Right lobe of liver (tissue), 6 donors: ENCODE results near the gene DPY19L3. TPM values are rescaled to one million over a fixed set of nuclear protein-coding genes. Genes with fewer than 3 reads are reported as not detected.
"Not testable (repeated sequence)": the region's sequence is repeated elsewhere in the genome, so short reads cannot be mapped to it uniquely, and the experiment has no call there.

Source experiments
- ATAC-seq, 4 donors: fragments of 200-7000 bp; cut with Tn5 transposase; one replicate each; pipeline ENCODE4 v1.9.1; 2020; ENCODE audit warnings: mild to moderate bottlenecking in 4 of 4, moderate library complexity in 4 of 4
- DNase-seq, 3 donors: peaks; one replicate each; pipeline ENCODE4 v3.0.0-alpha.2; 2020
- H3K27ac ChIP-seq, 3 donors: fragments of 200-600 bp; one replicate each; pipeline ENCODE4 v1.8.0; 2022
- H3K27me3 ChIP-seq, 2 donors: fragments of 200-600 bp; one replicate each; pipeline ENCODE4 v1.8.0; 2022
- H3K36me3 ChIP-seq, 4 donors: fragments of 200-600 bp; sonication (generic) in 1 of 4; one replicate each; pipeline versions ENCODE4 v1.5.1 to v1.8.0; 2017 to 2022; ENCODE audit warnings: control low read depth in 1 of 4
- H3K4me1 ChIP-seq, 4 donors: fragments of 200-600 bp; sonication (generic) in 1 of 4; one replicate each; pipeline versions ENCODE4 v1.5.1 to v1.8.0; 2017 to 2022; ENCODE audit warnings: control low read depth in 1 of 4
- H3K4me3 ChIP-seq, 3 donors: fragments of 200-600 bp; one replicate each; pipeline ENCODE4 v1.8.0; 2022
- H3K9me3 ChIP-seq, 4 donors: fragments of 200-600 bp; sonication (generic) in 1 of 4; one replicate each; pipeline versions ENCODE4 v1.5.1 to v1.8.0; 2017 to 2022; ENCODE audit warnings: control low read depth in 1 of 4
- CTCF ChIP-seq, 4 donors: fragments of 200-600 bp in 3 of 4; fragments of 450-650 bp in 1 of 4; IDR thresholded peaks; one replicate each; pipeline versions ENCODE4 v1.5.1 to v1.8.0; 2016 to 2022; ENCODE audit warnings: antibody characterized with exemption in 4 of 4, mild to moderate bottlenecking in 2 of 4
- POLR2A ChIP-seq: fragments of 450-650 bp; IDR thresholded peaks from one replicate; pipeline ENCODE4 v1.6.1; 2017; ENCODE audit warnings: antibody characterized with exemption, mild to moderate bottlenecking
- WGBS: methylation state at CpG from one replicate; pipeline ENCODE4 v1.1.6; 2018; ENCODE audit warnings: low coverage, low lambda C conversion rate; ENCODE audit not compliant: insufficient coverage; ENCODE audit errors: missing lambda C conversion rate; 5-methylcytosine and 5-hydroxymethylcytosine counted together
- intact Hi-C, 2 donors: fragments of 100-400 bp; cut with DNase I; formaldehyde crosslinking; loops; one replicate each; pipeline versions ENCODE4 v1.11.2 to v1.14.1; 2022
- total RNA-seq, 6 experiments: library from RNA; depleted of rRNA in 2 of 6; stranded (reverse); fragments of >200 nt in 2 of 6; fragmentation: NEBNext Ultra II Directional in 3 of 6; extraction: Animal tissue kit (Norgen Biotek cat#: 25700) in 3 of 6; gene quantifications; one replicate each; pipeline versions ENCODE4 v1.1.0 to v1.2.4, GENCODE V29; 2016 to 2023
- donor health status: DM: no; HTN: yes; CAD: no.
- donor health status: DM: no; HTN: no; CAD: no.
- donor health status: DM: no; HTN: no; CAD: no.
- donor health status: DM: no; HTN: yes; CAD: no.
- donor health status: DM: no; HTN: yes; CAD: no.

DPY19L3 gene
- total RNA-seq, 6 experiments from 2014 or later, result 8.0 to 13.5 (median 12.4) TPM

- Histone ChIP-seq H3K4me3 (no peak overlapping the region), H3K27me3 (no peaks in the 10 kb centered on the region), H3K36me3 (no peaks in the 10 kb centered on the region), H3K4me1 (no peaks in the 10 kb centered on the region), H3K9me3 (no peaks in the 10 kb centered on the region), H3K27ac (no peak overlapping the region)
- intact Hi-C loops, result no loop called here
- TF ChIP-seq POLR2A (no peak), CTCF (IDR thresholded peaks at IDR 0.05) (no peak)
- ATAC-seq (no peak), DNase-seq (no peak)
- WGBS, result 67% methylated on average over 1 of the region's 1 CpG
Observed at GRCh38 chr19:32437096-32437495, 31.5 kb downstream of the DPY19L3 start.

- DNase-seq, result no peak
- WGBS, result 88% methylated on average over 2 of the region's 2 CpGs
- peaks cover 0 to 3% (median 0%) of the 10 kb centered on the region in 4 donors for H3K36me3 ChIP-seq
- no peak for ATAC-seq
- no peaks in the 10 kb centered on the region for H3K4me1 ChIP-seq
- no peaks in the 10 kb centered on the region for H3K9me3 ChIP-seq
- no peak overlapping the region for H3K27ac ChIP-seq
- TF ChIP-seq CTCF (IDR thresholded peaks at IDR 0.05), result no peak
- TF ChIP-seq POLR2A, result no peak
- no peaks in the 10 kb centered on the region for H3K27me3 ChIP-seq
- intact Hi-C loops, result no loop called here
- no peak overlapping the region for H3K4me3 ChIP-seq
Observed at GRCh38 chr19:32438751-32439150, 33.2 kb downstream of the DPY19L3 start.

- intact Hi-C loops, result no loop called here
- Histone ChIP-seq H3K9me3 (no peaks in the 10 kb centered on the region), H3K27me3 (no peaks in the 10 kb centered on the region), H3K4me3 (no peak overlapping the region), H3K4me1 (no peaks in the 10 kb centered on the region), H3K36me3 (peaks cover 0 to 3% (median 0%) of the 10 kb centered on the region in 4 donors), H3K27ac (no peak overlapping the region)
- no peak for DNase-seq
- WGBS, result 100% methylated on average over 1 of the region's 1 CpG
- no peak for ATAC-seq
- TF ChIP-seq POLR2A (no peak), CTCF (IDR thresholded peaks at IDR 0.05) (no peak)
Observed at GRCh38 chr19:32442650-32443049, 37.1 kb downstream of the DPY19L3 start.

GRCh38 chr19:32447534-32447933, 42.0 kb downstream of the DPY19L3 start:
- ATAC-seq, H3K4me1 ChIP-seq, H3K9me3 ChIP-seq, H3K4me3 ChIP-seq, H3K36me3 ChIP-seq, DNase-seq, H3K27me3 ChIP-seq, H3K27ac ChIP-seq, intact Hi-C loops: not testable (repeated sequence)
- 93% methylated on average over 5 of the region's 5 CpGs for WGBS

GRCh38 chr19:32448026-32448425, 42.5 kb downstream of the DPY19L3 start:
- H3K4me1 ChIP-seq, result no peaks in the 10 kb centered on the region
- ATAC-seq (no peak), DNase-seq (no peak)
- no peaks in the 10 kb centered on the region for H3K9me3 ChIP-seq
- no peak overlapping the region for H3K4me3 ChIP-seq
- WGBS, result 94% methylated on average over 8 of the region's 8 CpGs
- TF ChIP-seq CTCF (IDR thresholded peaks at IDR 0.05) (no peak), POLR2A (no peak)
- H3K27me3 ChIP-seq, result no peaks in the 10 kb centered on the region
- H3K36me3 ChIP-seq, result no peaks in the 10 kb centered on the region
- intact Hi-C loops, result no loop called here
- H3K27ac ChIP-seq, result no peak overlapping the region
